GM12874 (cell line): Measurements from ENCODE around the gene ENHO.

Experiments used
- CTCF ChIP-seq: IDR thresholded peaks from 2 replicates; pipeline ENCODE4 v1.5.1; 2011; ENCODE audit warnings: low read depth, mild to moderate bottlenecking, control low read depth, low read length, moderate library complexity; ENCODE audit not compliant: insufficient read depth

Gene ENHO

GRCh38 chr9:34550681-34551270 is 28.0 kb upstream of the ENHO start:
- no peak for TF ChIP-seq CTCF

DNA sequence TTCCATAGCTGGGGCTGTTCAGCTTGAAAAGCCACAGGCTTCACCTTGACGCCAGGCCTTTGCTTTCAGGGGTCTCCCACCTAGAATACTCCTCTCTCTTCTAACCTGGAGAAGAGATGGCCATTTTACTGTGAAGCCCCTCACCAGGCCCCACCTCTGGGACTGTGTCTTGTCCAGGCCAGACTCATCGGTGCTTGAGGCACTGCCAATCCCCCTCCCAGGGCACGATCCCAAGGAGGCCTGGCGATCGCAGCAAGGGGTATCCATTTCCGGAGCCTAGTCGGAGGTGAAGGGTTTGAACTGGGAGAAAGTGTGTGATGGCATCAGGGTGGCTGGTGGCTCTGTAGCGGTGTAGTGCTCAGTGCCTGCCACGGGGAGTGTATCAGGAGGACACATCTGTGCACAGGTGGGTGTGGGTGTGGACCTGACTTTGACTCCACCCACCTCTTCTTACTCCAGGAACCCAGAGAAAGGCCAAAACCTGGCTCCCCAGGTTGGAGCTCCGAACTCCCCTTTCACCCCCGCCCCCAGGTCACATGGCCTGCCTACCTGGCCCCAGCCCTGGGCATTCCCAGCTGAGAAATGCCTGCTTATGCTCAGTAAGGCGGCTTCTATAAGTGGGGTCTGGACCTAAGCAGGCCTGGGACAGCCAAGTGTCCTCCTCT is 27.4 kb upstream of the ENHO start:
- TF ChIP-seq CTCF: no peak

- TF ChIP-seq CTCF: no peak
Measured at GRCh38 chr9:34549407-34549732, 26.6 kb upstream of the ENHO start.

GRCh38 chr9:34547960-34548611 is 25.3 kb upstream of the ENHO start:
- TF ChIP-seq CTCF: peak; percentile 79

DNA sequence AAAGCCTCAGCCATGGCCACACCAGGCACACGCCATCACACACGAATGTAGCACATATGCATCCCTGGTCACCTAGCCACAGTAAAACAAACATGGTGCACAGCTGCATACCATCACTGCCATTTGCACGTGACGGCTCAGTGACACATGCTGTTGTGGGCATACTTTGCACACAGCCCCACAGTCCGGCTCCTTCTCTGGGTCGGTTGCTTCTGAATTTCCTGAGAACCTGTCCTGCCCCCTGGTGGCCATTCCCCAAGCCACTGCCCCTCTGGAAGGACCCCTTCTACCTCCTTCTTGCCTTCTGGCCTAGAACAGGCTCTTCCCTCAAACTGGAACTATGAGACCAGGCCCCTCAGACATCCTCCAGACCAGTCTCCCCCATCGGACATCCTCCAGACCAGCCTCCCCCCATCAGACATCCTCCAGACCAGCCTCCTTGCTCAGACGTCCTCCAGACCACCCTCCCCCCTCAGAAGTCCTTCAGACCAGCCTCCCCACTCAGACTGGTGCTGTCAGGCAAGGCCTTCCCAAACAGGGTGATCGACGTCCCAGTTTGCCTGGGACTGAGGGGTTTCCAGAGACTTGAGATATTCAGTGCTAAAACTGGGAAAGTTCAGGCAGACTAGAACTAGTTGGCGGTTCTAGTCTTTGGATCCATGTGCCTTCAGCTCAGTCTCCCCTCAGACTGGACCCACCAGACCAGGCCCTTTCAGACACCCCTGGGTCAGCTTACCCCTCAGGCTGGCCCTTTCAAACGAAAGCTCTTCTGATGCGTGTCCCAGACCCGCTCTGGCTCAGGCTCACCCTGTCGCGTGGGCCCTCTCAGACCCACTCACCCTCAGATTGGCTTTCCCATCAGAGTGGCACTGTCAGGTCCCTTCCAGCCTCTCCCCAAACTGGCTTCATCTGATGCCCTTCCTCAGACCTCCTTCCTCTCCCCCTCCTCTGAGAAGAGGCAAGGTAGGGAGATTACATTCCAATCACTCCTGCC is 24.3 kb upstream of the ENHO start:
- peak; percentile 74 for TF ChIP-seq CTCF

DNA sequence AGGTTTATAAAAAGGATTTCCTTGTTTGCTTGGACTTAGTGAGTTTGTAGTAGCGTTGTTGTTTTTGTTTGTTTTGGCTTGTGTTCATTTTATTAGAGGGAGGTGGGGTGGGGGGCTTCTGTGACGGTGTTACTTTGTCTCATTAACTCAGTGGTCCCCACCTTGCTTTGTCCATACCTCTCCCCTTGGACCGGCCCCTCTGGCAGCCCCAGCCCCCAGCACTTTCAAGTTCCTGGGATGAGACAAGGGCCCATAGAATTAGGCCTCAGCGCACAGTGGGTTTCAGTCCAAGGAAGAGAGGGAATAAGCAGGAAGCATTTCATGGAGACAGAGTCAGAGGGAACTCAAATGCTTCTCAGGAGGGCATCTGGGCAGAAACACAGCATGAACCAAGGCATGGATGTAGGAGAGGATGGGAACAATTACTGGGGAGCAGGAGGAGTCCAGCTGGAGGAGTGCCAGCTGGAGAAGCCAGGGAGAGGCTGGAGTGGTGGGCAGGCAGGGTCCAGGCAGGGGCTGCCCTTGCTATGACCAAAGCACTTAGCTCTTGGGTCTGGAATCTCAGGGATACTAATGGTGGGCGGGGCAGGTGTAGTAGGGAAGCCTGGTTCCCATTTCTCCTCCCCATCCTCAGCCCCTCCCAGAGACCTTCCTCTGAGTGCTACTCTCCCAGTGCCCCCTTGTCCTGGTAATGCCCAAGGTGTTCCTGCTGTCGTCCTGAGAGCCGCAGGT is 23.5 kb upstream of the ENHO start:
- TF ChIP-seq CTCF: no peak

DNA sequence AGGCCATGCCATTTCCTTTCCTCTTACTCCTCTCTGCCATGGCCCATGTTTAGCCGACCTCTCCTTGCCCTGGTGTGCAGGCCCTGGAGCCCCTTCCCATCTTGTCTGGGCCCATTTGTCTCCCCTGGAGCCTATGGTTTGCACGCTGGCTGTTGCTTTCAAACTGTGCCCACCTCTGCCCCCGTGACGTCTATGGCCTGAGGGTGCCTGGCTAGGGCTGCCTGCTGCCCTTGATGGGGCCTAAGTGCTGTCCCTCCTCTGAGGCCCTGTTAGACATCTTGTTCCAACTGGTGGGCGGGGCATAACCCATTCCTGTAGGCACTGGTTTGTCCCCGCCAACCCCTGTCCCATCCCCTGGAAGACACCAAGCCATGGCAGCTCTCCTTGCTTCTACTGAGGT is 22.7 kb upstream of the ENHO start:
- TF ChIP-seq CTCF: no peak
